HG02943 (cell line): Measurements from ENCODE around the gene POLR3C.
"Not testable (repeated sequence)": the region's sequence is repeated elsewhere in the genome, so short reads cannot be mapped to it uniquely, and the experiment has no call there.

Experiments
- ATAC-seq: cut with Tn5 transposase; IDR thresholded peaks from one replicate; pipeline ENCODE4 v1.9.1; 2021; ENCODE audit warnings: mild to moderate bottlenecking, low read depth, moderate library complexity; ENCODE audit not compliant: unreplicated experiment

POLR3C gene, protein sequence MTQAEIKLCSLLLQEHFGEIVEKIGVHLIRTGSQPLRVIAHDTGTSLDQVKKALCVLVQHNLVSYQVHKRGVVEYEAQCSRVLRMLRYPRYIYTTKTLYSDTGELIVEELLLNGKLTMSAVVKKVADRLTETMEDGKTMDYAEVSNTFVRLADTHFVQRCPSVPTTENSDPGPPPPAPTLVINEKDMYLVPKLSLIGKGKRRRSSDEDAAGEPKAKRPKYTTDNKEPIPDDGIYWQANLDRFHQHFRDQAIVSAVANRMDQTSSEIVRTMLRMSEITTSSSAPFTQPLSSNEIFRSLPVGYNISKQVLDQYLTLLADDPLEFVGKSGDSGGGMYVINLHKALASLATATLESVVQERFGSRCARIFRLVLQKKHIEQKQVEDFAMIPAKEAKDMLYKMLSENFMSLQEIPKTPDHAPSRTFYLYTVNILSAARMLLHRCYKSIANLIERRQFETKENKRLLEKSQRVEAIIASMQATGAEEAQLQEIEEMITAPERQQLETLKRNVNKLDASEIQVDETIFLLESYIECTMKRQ

DNA sequence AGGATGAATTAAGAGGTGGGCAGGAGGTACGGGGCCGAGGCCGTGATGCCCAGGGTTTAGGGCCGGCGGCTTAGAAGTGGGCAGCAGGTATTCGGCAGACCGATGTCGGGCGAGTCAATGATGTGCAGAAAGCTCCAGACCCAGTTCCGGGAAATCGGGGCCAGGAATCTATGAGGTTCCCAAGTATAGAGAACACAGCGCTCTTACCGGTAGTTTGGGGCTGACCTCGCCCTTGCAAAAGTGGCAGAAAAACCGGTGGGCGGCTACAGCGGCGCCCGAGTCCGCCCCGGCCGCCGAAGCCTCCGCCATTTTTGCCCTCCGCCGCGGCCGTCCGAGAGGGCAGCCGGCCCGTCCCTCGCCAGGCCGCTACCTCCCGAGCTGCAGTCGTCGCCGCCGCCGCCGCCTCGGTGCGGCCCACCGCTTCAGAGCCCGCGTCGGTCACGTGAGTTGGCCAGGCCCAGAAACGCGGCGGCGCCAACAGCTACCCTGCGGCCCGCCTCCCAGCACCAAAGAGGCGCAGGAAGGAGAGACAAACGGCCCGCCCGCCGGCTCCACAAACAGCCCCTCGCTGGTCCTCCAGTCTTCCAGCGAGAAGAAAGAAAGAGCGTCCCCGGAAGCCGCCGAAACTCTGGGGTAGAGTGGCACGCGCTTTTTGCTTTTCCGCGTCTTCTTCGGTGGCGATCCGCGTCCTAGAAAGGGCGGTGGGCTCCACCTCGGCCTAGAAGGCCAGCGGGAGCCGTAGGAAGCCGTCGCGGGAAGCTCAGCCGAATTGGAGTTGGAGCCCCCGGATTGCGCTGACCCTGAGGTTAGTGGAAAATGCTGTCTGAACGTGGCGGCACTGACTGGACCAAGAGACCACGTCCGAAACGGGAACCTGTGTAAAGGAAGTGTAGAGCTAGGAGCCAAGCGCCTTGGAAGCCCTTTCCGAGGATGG, at the start of gene POLR3C, which contains the start of gene RNF115:
Gene POLR3C, plus strand, starts transcription at position 636 of the 934 bp plus-strand sequence. CDS start 1,577 bp downstream, outside the sequence.
Gene RNF115, minus strand, starts transcription at position 531 of the 934 bp plus-strand sequence. Its CDS starts 222 bp downstream, at position 309.
- ATAC-seq: peak; percentile 80

DNA sequence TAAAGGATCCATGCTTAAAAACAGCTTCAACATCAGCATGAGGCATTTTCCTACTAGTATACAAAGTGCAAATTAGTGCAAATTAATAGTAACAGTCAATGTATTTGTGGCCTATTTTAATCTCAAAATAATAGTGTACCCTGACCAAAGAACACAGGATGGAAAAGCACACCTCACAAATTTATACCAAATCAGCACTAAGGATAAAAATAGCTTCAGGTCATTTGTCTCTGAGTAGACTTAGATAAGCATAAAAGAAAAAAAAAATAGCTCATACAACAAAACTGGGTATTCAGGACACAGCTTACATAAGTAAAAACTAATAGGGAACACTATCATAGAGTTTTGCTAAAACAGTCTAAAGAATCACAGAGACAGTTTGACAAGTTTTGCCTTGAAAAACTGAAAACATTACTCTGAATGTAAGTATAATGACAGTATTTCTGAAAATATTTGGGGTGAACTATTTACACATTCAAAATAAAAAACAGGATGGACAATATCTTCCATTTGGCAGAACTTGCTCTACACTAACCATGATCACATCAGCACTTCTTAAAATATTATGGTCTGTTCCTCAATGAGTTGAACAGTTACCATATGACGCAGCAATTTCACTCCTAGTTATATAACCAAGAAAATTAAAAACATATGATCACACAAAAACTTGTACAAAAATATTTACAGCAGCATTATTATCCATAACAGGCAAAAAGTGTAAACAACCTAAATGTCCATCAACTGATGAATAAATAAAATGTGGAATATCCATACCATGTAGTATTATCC, 46.4 kb upstream of the POLR3C start:
- ATAC-seq: no peak

DNA sequence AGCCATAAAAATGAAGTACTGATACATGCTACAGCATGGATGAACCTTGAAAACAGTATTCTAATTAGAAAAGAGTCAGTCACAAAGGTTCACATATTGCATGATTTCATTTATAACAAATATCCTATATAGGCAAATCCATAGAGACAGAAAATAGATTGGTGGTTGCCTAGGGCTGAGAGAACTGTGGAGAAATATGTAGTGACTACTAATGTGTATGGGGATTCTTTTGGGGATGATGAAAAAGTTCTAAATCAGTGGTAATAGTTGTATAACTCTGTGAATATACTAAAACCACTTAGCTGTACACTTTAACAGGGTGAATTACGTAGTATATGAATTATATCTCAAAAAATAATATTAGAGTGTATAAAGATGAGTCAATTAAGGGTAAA, 45.9 kb upstream of the POLR3C start:
- no peak for ATAC-seq

DNA sequence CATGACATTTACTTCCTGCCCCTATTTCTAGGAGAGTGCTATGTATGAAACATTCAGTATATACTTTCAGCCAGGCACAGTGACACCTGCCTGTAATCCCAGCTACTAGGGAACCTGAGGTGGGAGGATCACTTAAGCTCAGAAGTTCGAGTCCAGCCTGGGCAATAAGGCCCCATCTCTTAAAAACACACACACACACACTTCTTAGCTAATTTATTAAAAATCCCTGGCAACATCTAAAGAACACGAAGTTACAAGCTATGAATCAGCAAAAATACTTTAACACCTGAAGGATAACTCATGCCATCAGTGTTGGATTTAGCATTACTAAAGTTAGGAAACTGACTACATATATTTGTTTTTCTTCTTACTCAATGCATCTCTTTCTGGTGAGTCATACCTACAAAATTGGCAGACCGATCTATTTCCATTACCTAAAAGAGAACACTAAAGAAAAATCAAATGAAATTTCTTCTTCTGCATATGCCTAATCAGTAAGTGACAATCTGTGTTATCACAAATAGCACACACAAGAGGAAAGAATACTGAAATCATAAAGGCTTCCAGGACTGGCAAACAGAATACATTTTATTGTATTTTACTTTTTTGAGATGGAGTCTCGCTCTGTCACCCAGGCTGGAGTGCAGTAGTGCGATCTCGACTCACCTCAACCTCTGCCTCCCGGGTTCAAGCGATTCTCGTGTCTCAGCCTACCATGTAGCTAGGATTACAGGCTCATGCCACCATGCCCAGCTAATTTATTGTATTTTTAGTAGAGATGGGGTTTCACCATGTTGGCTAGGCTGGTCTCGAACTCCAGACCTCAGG, 41.5 kb upstream of the POLR3C start:
- no peak for ATAC-seq

DNA sequence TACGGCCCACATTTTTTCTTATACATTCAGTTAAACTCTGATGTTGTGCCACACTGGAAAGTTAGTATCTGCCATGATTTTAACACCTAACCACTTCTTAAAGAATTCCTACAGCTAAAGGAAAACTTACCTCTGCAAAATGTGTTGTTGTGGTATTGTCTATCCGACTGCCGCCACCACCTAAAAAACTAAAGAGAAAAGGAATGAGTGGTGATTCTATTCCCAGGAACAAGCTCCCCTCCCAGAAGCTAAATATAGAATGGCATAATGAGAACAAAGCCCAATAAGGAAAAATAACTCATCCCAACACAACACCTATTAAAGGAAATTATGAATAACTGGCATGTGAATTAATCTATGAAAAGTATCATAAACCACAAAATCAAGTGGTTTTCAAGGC, 39.6 kb upstream of the POLR3C start:
- no peak for ATAC-seq

DNA sequence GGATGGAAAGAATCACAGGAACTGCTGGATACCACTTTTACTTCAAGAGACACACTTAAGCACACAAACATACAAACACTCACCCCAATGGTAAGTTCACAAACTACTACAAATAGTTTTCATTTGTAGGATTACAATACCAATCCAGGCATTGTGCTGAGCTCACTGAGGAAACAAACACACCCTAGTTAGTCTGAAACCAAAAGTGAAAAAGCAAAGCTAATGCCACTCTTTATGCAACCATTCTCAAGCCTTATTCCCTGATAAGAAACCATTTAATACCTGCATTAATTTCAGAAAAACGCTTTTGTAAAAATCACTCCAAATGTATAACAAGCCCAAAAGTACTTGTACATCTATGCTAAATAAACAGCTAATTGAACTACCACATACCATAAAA, 38.5 kb upstream of the POLR3C start:
- no peak for ATAC-seq

DNA sequence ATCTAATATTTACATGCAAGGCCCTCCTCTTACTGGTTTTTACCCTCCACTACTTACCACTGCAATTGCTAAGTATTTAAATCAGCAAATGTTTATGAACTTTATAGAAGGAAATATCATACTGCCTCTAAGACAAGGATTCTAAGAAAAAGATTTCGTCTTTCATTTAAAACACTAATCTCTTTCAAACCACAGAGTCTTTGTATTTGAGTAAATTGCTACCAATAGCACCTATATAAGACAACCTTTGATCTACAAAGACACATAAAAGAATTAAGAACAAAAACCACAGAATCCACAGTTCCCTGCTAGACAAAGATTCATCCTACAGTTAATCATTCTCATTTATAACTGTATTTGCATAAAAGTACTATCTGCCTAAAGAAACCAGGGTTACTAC, 37.7 kb upstream of the POLR3C start:
- ATAC-seq: no peak

DNA sequence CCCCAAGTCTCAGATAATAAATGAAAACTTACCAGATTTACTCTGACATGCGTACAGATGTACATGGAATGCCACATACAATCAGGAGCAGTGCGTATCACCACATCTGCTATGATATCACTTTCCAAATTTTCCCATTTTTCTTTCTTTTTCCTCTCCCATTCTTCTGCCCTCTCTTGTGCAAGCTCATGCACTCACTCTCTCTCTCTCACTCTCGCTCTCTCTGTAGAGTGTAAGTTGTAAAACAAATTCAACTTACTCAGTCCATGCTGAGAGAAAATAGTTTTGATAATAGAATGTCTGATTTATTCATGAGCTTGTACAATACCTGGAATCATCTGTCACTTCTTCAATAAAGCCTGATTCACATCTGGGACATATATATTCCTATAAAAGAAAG, 35.4 kb upstream of the POLR3C start:
- ATAC-seq: no peak

DNA sequence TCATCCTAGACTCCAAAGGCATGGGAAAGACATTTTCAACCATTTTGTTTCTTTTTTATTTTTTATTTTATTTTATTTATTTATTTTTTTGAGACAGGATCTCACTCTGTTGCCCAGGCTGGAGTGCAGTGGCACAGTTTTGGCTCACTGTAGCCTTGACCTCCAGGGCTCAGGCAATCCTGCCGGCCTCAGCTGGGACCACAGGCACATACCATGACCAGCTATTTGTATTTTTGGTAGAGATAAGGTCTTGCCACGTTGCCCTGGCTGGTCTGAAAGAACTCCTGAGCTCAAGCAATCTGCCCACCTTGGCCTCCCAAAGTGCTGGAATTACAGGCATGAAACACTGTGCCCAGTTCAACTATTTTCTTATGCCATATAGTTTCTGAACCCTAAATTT, 32.1 kb upstream of the POLR3C start:
- ATAC-seq: not testable (repeated sequence)

DNA sequence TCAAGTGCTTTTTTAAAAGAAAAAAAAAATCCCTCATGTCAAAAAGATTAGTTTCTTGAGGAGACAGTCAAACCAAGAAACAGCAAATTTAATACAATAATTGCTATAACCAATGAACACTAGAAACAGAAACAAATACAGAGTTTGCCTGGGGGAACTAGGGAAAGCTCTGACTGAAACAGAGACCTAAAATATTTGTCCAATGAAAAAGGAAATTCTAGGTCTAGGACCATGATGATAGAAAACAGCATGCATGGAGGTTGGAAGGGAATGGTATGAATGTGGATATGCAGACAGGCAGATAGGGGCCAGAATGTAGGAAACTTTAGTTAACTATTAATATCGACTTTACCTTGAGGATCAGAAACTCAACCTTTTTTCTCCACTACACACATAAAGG, 31.5 kb upstream of the POLR3C start:
- ATAC-seq: no peak

DNA sequence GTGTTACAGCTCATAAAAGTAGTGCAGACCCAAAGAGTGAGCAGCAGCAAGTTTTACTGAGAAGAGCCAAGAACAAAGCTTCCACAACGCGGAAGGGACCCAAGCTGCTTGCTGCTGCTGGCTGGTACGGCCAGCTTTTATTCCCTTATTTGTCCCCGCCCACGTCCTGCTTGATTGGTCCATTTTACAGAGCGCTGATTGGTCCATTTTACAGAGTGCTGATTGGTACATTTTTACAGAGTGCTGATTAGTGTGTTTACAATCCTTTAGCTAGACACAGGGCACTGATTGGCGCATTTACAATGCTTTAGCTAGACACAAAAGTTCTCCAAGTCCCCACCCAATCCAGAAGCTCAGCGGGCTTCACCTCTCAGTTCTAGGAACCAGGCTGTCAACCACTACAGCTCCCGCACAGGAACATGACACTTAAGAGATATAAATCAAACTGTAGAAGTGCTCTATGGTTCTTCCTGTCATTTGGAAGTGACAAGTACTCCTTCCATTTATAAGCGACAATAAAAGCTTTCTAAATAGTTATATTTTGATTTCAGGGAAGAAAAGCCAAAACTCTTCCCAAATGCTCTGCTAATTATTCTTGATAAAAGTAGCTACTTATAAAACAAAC, 28.6 kb upstream of the POLR3C start:
- no peak for ATAC-seq

DNA sequence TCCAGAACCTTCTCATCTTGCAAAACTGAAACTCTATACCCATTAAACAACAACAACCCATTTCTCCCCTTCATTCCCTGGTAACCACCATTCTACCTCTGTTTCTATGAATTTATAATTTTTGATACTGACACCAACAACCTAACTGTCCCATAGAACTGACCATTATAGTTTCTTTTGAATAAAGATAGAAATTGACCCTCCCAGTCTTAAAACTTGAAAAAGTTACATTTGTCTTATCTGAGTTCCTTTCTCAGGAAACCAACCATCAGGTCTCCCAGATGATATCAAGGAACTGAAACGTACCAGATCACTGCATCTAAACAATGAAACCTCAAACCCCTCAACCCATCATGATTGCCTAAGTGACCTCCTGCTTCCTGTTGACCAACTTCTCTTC, 27.2 kb upstream of the POLR3C start:
- no peak for ATAC-seq

DNA sequence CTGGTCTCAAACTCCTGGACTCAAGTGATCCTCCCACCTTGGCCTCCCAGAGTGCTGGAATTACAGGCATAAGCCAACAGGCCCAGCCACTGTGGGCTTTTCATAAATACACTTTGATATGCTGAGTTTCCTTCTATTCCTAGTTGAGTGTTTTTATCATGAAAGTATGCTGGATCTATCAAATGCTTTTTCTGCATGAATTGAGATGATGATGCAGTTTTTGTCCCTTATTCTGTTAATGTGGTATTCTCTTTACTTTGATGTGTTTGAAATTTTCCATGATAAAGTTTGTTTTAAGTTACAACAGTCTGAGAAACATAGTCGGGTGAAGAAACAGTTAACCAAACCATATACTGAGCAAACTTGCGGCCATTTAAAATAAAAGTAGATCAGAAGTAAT, 24.2 kb upstream of the POLR3C start:
- no peak for ATAC-seq

DNA sequence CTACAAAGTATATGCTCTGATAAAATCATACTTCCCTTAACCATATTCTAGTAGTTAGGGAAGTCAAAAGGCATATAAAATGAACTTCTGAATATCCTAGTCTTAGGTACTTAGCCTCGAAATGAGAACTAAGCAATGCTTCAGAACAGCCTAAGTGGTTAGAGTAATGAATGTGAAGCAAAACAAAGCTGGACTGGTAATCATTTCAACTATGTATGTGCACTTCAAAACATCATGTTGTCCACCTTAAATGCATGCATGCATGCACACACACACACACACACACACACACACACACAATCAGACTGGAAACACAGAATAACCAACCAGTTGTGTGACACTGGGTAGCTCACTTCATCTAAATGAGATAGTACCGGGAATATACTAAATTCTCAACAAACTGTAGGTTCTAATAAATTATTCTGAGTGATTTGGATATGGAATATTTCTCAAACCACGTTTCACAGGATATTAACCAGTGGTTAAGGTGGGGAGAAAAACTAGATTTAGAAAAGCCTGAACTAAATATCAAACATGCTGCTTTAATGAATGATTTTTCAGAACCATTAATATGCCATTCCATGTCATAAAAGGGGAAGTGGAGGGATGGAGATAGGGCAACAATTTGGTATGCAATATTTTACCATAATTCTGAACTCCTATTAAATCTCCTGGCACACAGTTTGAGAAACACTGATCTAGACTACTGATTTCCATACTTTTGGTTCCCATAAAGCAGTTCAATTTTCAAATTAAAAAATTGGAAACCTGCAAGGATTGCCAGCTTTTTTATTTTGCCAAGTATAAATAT, 19.6 kb upstream of the POLR3C start:
- no peak for ATAC-seq

DNA sequence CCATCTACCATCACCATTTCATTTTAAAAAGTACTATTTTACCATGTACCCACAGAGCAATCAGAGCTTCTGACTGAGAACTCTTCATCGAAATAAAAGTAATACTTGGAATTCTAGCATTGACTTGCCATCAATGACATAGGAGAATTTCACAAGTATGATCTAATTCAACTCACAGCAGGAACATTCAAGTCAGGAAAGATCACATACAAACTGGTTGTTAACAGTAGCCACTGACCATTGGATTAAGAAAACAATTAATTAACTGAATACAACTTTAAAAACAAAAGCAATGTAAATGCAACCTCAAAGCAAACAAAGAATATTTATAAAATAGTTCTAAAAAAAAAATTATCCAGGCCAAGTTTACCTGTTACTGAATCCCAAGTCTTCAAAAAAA, 18.9 kb upstream of the POLR3C start:
- no peak for ATAC-seq

DNA sequence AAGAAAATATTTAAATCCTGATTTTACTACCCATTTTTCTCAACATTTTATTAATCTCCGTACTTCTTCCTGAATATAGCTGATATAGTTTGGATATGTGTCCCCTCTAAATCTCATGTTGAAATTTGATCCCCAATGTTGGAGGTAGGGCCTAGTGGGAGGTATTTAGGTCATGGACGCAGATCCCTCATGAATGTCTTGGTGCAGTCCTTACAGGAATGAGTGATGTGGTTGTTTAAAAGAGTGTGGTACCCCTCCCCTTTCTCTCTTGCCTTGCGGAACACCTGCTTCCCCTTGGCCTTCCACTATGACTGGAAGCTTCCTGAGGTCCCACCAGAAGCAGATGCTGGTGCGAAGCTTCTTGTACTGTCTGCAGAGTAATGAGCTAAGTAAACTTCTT, 17.6 kb upstream of the POLR3C start:
- ATAC-seq: no peak

DNA sequence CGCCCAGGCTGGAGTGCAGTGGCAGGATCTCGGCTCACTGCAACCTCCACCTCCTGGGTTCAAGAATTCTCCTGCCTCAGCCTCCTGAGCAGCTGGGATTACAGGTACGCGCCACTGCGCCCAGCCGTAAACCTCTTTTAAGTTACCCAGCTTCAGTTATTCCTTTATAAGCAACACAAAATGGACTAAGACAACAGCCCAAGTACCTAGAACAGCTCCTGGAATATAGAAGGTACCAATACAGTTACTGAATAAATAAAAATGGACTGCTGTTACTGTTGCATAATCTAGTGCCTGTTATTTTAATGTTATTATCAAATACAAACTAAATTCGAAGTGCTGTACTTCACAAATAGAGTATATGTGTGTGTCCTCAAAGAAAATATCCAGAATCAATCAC, 17.2 kb upstream of the POLR3C start:
- no peak for ATAC-seq
